H1 (cell line): ENCODE results near the gene EPHA2. TPM values are rescaled to one million over a fixed set of nuclear protein-coding genes. Genes with fewer than 3 reads are reported as not detected.

Experiments
- CTCF ChIA-PET: fragments of 300-600 bp; sonication (Branson Sonifier 250); formaldehyde crosslinking; loops from one replicate; lab custom pipeline; 2021; ENCODE audit not compliant: partially characterized antibody; lab: Charles Lee
- POLR2A ChIA-PET: fragments of 300-600 bp; sonication (Branson Sonifier 250); formaldehyde crosslinking; loops from one replicate; lab custom pipeline; 2021; ENCODE audit warnings: inconsistent platforms; ENCODE audit not compliant: partially characterized antibody; lab: Charles Lee
- DNase-seq, 2 experiments: peaks; one replicate each; pipeline versions ENCODE4 v3.0.0 to v3.0.0-alpha.2; 2010 to 2022; ENCODE audit warnings: low spot score in 2 of 2, low read depth in 1 of 2, mixed read lengths in 1 of 2
- FAIRE-seq: peaks from 2 replicates; lab custom pipeline; 2011; peaks lifted over from hg19 to GRCh38; lab: Jason Lieb, UNC
- H2AFZ ChIP-seq: 2 replicates; pipeline ENCODE4 v1.8.1; 2012; ENCODE audit warnings: low read length, inconsistent platforms
- H2AK5ac ChIP-seq: 2 replicates; pipeline ENCODE4 v1.6.1; 2013; ENCODE audit warnings: low read depth, low read length
- H2BK120ac ChIP-seq: replicated peaks from 2 replicates; pipeline ENCODE3; 2013; ENCODE audit warnings: low read depth, low read length, inconsistent platforms
- H2BK12ac ChIP-seq: 2 replicates; pipeline ENCODE4 v1.6.1; 2013; ENCODE audit warnings: low read depth, low read length
- H2BK15ac ChIP-seq: 2 replicates; pipeline ENCODE4 v1.6.1; 2013; ENCODE audit warnings: low read length
- H2BK20ac ChIP-seq: 2 replicates; pipeline ENCODE4 v1.6.1; 2013; ENCODE audit warnings: low read length
- H2BK5ac ChIP-seq: 2 replicates; pipeline ENCODE4 v1.6.1; 2013; ENCODE audit warnings: low read depth, low read length
- H3K14ac ChIP-seq: 2 replicates; pipeline ENCODE4 v1.6.1; 2013; ENCODE audit warnings: inconsistent platforms; ENCODE audit not compliant: insufficient read length
- H3K18ac ChIP-seq: 2 replicates; pipeline ENCODE4 v1.6.1; 2013; ENCODE audit warnings: low read length; ENCODE audit errors: extremely low read depth
- H3K23ac ChIP-seq: 2 replicates; pipeline ENCODE4 v1.6.1; 2013; ENCODE audit warnings: inconsistent platforms; ENCODE audit not compliant: insufficient read length
- H3K23me2 ChIP-seq: 2 replicates; pipeline ENCODE4 v1.6.1; 2013; ENCODE audit warnings: low read depth, low read length
- H3K27ac ChIP-seq: 2 replicates; pipeline ENCODE4 v1.6.1; 2011; ENCODE audit warnings: low read depth, low read length, inconsistent platforms
- H3K27me3 ChIP-seq, 4 experiments: replicated peaks in 1 of 4; 1 replicate in 1 of 4; 2 replicates in 3 of 4; pipeline versions ENCODE4 v1.6.1 to v1.8.1; 2011 to 2013; ENCODE audit warnings: low read length in 3 of 4, mild to moderate bottlenecking in 3 of 4, inconsistent platforms in 2 of 4, mixed read lengths in 2 of 4, moderate library complexity in 1 of 4; ENCODE audit not compliant: control insufficient read depth in 3 of 4, insufficient read depth in 3 of 4; ENCODE audit errors: extremely low read depth in 1 of 4
- H3K36me3 ChIP-seq, 4 experiments: 2 replicates each; pipeline versions ENCODE4 v1.6.1 to v1.8.1; 2011 to 2013; ENCODE audit warnings: mild to moderate bottlenecking in 4 of 4, low read length in 3 of 4, moderate library complexity in 2 of 4, control low read depth in 1 of 4, inconsistent platforms in 1 of 4; ENCODE audit not compliant: insufficient read depth in 4 of 4, control insufficient read depth in 2 of 4
- H3K4ac ChIP-seq: replicated peaks from 2 replicates; pipeline ENCODE3; 2013; ENCODE audit warnings: low read length, low read depth, mixed read lengths, inconsistent platforms; ENCODE audit not compliant: insufficient read length
- H3K4me1 ChIP-seq, 4 experiments: replicated peaks in 1 of 4; 1 replicate in 1 of 4; 2 replicates in 3 of 4; pipeline versions ENCODE4 v1.6.1 to v1.8.1; 2011 to 2013; ENCODE audit warnings: low read length in 3 of 4, inconsistent platforms in 2 of 4, mixed read lengths in 1 of 4; ENCODE audit not compliant: insufficient read depth in 4 of 4, control insufficient read depth in 3 of 4
- H3K4me2 ChIP-seq, 2 experiments: 2 replicates each; pipeline versions ENCODE4 v1.6.1 to v1.8.1; 2011 to 2013; ENCODE audit warnings: low read depth in 2 of 2, low read length in 2 of 2, control low read depth in 1 of 2, inconsistent platforms in 1 of 2, mild to moderate bottlenecking in 1 of 2; ENCODE audit not compliant: insufficient read depth in 1 of 2
- H3K4me3 ChIP-seq, 4 experiments: fragments of 200-600, 300-600 bp in 1 of 4; sonication (generic), shearing (Covaris generic), sonication (Bioruptor Twin) in 1 of 4; 2 replicates each; pipeline versions ENCODE4 v1.5.1 to v1.8.1; 2011 to 2016; ENCODE audit warnings: low read length in 4 of 4, low read depth in 3 of 4, control low read depth in 2 of 4, inconsistent platforms in 2 of 4, mild to moderate bottlenecking in 2 of 4, mixed read lengths in 1 of 4, moderate library complexity in 1 of 4; ENCODE audit not compliant: insufficient read depth in 2 of 4; ENCODE audit errors: extremely low read depth in 1 of 4
- H3K56ac ChIP-seq: replicated peaks from 2 replicates; pipeline ENCODE3; 2013; ENCODE audit warnings: low read depth, mild to moderate bottlenecking, mixed read lengths, low read length, inconsistent platforms; ENCODE audit not compliant: insufficient read length
- H3K79me1 ChIP-seq: 2 replicates; pipeline ENCODE4 v1.6.1; 2013; ENCODE audit warnings: low read depth, low read length, control low read depth
- H3K79me2 ChIP-seq, 2 experiments: 2 replicates each; pipeline versions ENCODE4 v1.6.1 to v1.8.1; 2012 to 2013; ENCODE audit warnings: low read length in 2 of 2, mild to moderate bottlenecking in 2 of 2, inconsistent platforms in 1 of 2; ENCODE audit not compliant: insufficient read depth in 2 of 2, control insufficient read depth in 1 of 2
- H3K9ac ChIP-seq, 4 experiments: replicated peaks in 1 of 4; 1 replicate in 1 of 4; 2 replicates in 3 of 4; pipeline versions ENCODE4 v1.6.1 to v1.8.1; 2011 to 2013; ENCODE audit warnings: low read depth in 3 of 4, low read length in 3 of 4, control low read depth in 2 of 4, mild to moderate bottlenecking in 2 of 4, moderate library complexity in 2 of 4, inconsistent platforms in 1 of 4; ENCODE audit errors: extremely low read depth in 1 of 4
- H3K9me3 ChIP-seq, 2 experiments: 2 replicates each; pipeline versions ENCODE4 v1.6.1 to v1.8.1; 2012 to 2013; ENCODE audit warnings: mild to moderate bottlenecking in 2 of 2, moderate library complexity in 2 of 2, control low read depth in 1 of 2, inconsistent platforms in 1 of 2, low read depth in 1 of 2, low read length in 1 of 2, mixed read lengths in 1 of 2; ENCODE audit not compliant: insufficient read depth in 2 of 2
- H4K20me1 ChIP-seq, 2 experiments: replicated peaks in 1 of 2; 2 replicates each; pipeline versions ENCODE3 to v1.8.1; 2011 to 2013; ENCODE audit warnings: inconsistent platforms in 2 of 2, low read length in 2 of 2, mild to moderate bottlenecking in 1 of 2; ENCODE audit not compliant: insufficient read depth in 2 of 2, control insufficient read depth in 1 of 2
- H4K5ac ChIP-seq: 2 replicates; pipeline ENCODE4 v1.6.1; 2013; ENCODE audit warnings: low read length, low read depth, mixed read lengths, inconsistent platforms; ENCODE audit not compliant: insufficient read length
- H4K8ac ChIP-seq: 2 replicates; pipeline ENCODE4 v1.8.0; 2013; ENCODE audit warnings: mild to moderate bottlenecking, moderate library complexity, low read length, inconsistent platforms; ENCODE audit not compliant: insufficient read depth; ENCODE audit errors: extremely low read depth
- H4K91ac ChIP-seq: replicated peaks from 2 replicates; pipeline ENCODE3; 2013; ENCODE audit warnings: low read length, mixed read lengths, inconsistent platforms; ENCODE audit not compliant: insufficient read length
- CREB1 ChIP-seq: IDR thresholded peaks from 2 replicates; pipeline ENCODE4 v1.6.1; 2012; ENCODE audit warnings: inconsistent platforms
- CTBP2 ChIP-seq: IDR thresholded peaks from 2 replicates; pipeline ENCODE4 v1.7.0; 2011; ENCODE audit warnings: borderline replicate concordance, mild to moderate bottlenecking, moderate library complexity, mixed read lengths, low read length; ENCODE audit not compliant: insufficient read depth, insufficient read length
- RBBP5 ChIP-seq: IDR thresholded peaks from 2 replicates; pipeline ENCODE4 v1.7.1; 2012; ENCODE audit warnings: low read depth, mild to moderate bottlenecking, inconsistent platforms, low read length, moderate library complexity, borderline replicate concordance
- TAF1 ChIP-seq: IDR thresholded peaks from 2 replicates; pipeline ENCODE4 v1.6.1; 2011; ENCODE audit warnings: mild to moderate bottlenecking, low read depth, low read length
- TBP ChIP-seq: IDR thresholded peaks from 2 replicates; pipeline ENCODE4 v1.6.1; 2011; ENCODE audit warnings: low read depth, low read length, improper control_type of control experiment
- YY1 ChIP-seq: IDR thresholded peaks from 2 replicates; pipeline ENCODE4 v1.6.1; 2011; ENCODE audit warnings: low read depth, mild to moderate bottlenecking, low read length
- WGBS, 2 experiments: shearing (Covaris generic) in 1 of 2; methylation state at CpG; one replicate each; pipeline versions ENCODE4 v1.1.6 to v1.1.7; 2013 to 2015; ENCODE audit warnings: low lambda C conversion rate in 2 of 2, mixed read lengths in 2 of 2, inconsistent platforms in 1 of 2, low coverage in 1 of 2, missing lambda C conversion rate in 1 of 2; ENCODE audit not compliant: insufficient replicate concordance in 2 of 2, insufficient coverage in 1 of 2, insufficient read length in 1 of 2; ENCODE audit errors: extremely low coverage in 1 of 2, missing lambda C conversion rate in 1 of 2; 5-methylcytosine and 5-hydroxymethylcytosine counted together
- polyA plus RNA-seq, 7 experiments: library from polyadenylated mRNA; depleted of rRNA in 3 of 7; stranded (reverse) in 5 of 7; unstranded in 2 of 7; fragments of >200 nt in 5 of 7; fragments of 200-250 nt in 2 of 7; gene quantifications; 1 replicate in 5 of 7; 2 replicates in 1 of 7; 4 replicates in 1 of 7; pipeline versions ENCODE4 v1.2.1 to v1.2.3, GENCODE V29; 2011 to 2013; ENCODE audit warnings: missing spikeins in 2 of 7, mixed read lengths in 2 of 7
- total RNA-seq: library from RNA; stranded (reverse); fragmentation: NEBNext Ultra II Directional; extraction: Animal tissue kit (Norgen Biotek cat#: 25700); gene quantifications from 2 replicates; pipeline ENCODE4 v1.2.1, GENCODE V29; 2021
- TF ChIP-seq, protein P1 (sequence below): IDR thresholded peaks from 2 replicates; pipeline ENCODE4 v1.6.1; 2012; ENCODE audit warnings: inconsistent platforms

Gene EPHA2
- total and polyA plus RNA-seq, 2 of the 8 experiments (the other 6 are each of a cell fraction or from before 2014, with no cell fraction given), result 26.8 to 33.6 TPM

- peaks cover 0 to 5% (median 2%) of the 10 kb centered on the region in 4 experiments; a peak in 3 of 7 replicates for H3K4me1 ChIP-seq
- H3K4me3 ChIP-seq, result no peak overlapping the region
- H3K14ac ChIP-seq, result no peak overlapping the region
- H3K18ac ChIP-seq, result no peak overlapping the region
- H2BK5ac ChIP-seq, result no peak overlapping the region
- no peak overlapping the region for H3K4me2 ChIP-seq
- no peaks in the 10 kb centered on the region for H4K20me1 ChIP-seq
- H2AK5ac ChIP-seq, result no peak overlapping the region
- no peak overlapping the region for H3K4ac ChIP-seq
- no peak overlapping the region for H2BK120ac ChIP-seq
- FAIRE-seq (no peak), DNase-seq (no peak)
- no peak overlapping the region for H2BK12ac ChIP-seq
- no peaks in the 10 kb centered on the region for H3K79me2 ChIP-seq
- H3K56ac ChIP-seq, result no peak overlapping the region
- no peaks in the 10 kb centered on the region for H3K9me3 ChIP-seq
- peaks cover 0 to 2% (median 0%) of the 10 kb centered on the region in 4 experiments; a peak in 1 of 7 replicates for H3K27me3 ChIP-seq
- H4K5ac ChIP-seq, result no peak overlapping the region
- WGBS, 2 experiments, result 85% methylated on average over 9 of the region's 9 CpGs; no CpG with 5 or more reads in 1 of the 2 experiments
- H3K27ac ChIP-seq, result no peak overlapping the region
- no peaks in the 10 kb centered on the region for H3K36me3 ChIP-seq
- TF ChIP-seq, protein P1, sequence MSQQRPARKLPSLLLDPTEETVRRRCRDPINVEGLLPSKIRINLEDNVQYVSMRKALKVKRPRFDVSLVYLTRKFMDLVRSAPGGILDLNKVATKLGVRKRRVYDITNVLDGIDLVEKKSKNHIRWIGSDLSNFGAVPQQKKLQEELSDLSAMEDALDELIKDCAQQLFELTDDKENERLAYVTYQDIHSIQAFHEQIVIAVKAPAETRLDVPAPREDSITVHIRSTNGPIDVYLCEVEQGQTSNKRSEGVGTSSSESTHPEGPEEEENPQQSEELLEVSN, result no peak
- TF ChIP-seq RBBP5, result no peak
- TF ChIP-seq CTBP2, result no peak
- no peak for TF ChIP-seq YY1
- TF ChIP-seq CREB1, result no peak
- no peak for TF ChIP-seq TAF1
- TF ChIP-seq TBP, result no peak
- POLR2A ChIA-PET, result interaction anchor here (0.8 to 1.5 kb wide), 4 partner anchors 11 to 53 kb away, joined by 3 to 5 read pairs (median 4); no protein-coding TSS in a partner anchor
- CTCF ChIA-PET, result interaction anchor here (0.6 to 4.1 kb wide), 8 partner anchors 10 to 1473 kb away, joined by 3 to 52 read pairs (median 6); no protein-coding TSS in a partner anchor
- H3K9ac ChIP-seq, result no peak overlapping the region
- no peak overlapping the region for H3K23ac ChIP-seq
- H3K23me2 ChIP-seq, result peaks cover 5% of the 10 kb centered on the region; the same call in 1 of the 2 replicates
- no peak overlapping the region for H2BK20ac ChIP-seq
- no peak overlapping the region for H4K91ac ChIP-seq
- no peak overlapping the region for H4K8ac ChIP-seq
- H3K79me1 ChIP-seq, result no peaks in the 10 kb centered on the region
- no peak overlapping the region for H2BK15ac ChIP-seq
- H2AFZ ChIP-seq, result no peak overlapping the region
These were observed 62.3 kb downstream of the EPHA2 start for GRCh38 chr1:16093611-16094010.
